ENCODE results near the gene CD177.
"Not testable (repeated sequence)": the region's sequence is repeated elsewhere in the genome, so short reads cannot be mapped to it uniquely, and the experiment has no call there.

DNA sequence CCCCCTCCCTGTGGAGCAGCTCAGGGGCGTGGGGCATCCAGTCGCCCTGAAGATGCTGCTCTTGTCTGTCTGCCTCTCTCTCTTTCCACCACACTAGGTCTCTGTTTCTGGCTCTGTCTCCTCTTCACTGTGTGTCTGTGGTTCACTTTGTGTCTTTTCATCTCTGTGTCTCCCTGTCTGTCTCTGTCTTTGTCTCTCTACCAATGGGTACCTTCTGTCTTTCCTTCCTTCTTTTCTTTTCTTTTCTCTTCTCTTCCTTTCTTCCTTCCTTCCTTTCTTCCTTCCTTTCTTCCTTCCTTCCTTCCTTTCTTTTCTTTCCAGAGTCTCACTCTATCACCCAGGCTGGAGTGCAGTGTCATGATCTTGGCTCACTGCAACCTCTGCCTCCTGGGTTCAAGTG is 13.4 kb upstream of the CD177 start:
- TF ChIP-seq, protein P1, sequence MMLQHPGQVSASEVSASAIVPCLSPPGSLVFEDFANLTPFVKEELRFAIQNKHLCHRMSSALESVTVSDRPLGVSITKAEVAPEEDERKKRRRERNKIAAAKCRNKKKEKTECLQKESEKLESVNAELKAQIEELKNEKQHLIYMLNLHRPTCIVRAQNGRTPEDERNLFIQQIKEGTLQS (IDR thresholded peaks at IDR 0.05): not testable (repeated sequence)
- TF ChIP-seq, protein P2, sequence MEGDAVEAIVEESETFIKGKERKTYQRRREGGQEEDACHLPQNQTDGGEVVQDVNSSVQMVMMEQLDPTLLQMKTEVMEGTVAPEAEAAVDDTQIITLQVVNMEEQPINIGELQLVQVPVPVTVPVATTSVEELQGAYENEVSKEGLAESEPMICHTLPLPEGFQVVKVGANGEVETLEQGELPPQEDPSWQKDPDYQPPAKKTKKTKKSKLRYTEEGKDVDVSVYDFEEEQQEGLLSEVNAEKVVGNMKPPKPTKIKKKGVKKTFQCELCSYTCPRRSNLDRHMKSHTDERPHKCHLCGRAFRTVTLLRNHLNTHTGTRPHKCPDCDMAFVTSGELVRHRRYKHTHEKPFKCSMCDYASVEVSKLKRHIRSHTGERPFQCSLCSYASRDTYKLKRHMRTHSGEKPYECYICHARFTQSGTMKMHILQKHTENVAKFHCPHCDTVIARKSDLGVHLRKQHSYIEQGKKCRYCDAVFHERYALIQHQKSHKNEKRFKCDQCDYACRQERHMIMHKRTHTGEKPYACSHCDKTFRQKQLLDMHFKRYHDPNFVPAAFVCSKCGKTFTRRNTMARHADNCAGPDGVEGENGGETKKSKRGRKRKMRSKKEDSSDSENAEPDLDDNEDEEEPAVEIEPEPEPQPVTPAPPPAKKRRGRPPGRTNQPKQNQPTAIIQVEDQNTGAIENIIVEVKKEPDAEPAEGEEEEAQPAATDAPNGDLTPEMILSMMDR (IDR thresholded peaks at IDR 0.05; ENCODE audit: low read depth, low read length, missing input control): not testable (repeated sequence)
- TF ChIP-seq RXRA (IDR thresholded peaks at IDR 0.05); GABPA (IDR thresholded peaks at IDR 0.05 in 1 of 2, conservative IDR thresholded peaks at IDR 0.05 in 1 of 2); SP1 (IDR thresholded peaks at IDR 0.05); TAF1 (conservative IDR thresholded peaks at IDR 0.05); EGR1 (IDR thresholded peaks at IDR 0.05; ENCODE audit: low read depth in 2 of 2): not testable (repeated sequence)
- TF ChIP-seq, protein P3, sequence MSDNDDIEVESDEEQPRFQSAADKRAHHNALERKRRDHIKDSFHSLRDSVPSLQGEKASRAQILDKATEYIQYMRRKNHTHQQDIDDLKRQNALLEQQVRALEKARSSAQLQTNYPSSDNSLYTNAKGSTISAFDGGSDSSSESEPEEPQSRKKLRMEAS (IDR thresholded peaks at IDR 0.05): not testable (repeated sequence)
- TF ChIP-seq, protein P4, sequence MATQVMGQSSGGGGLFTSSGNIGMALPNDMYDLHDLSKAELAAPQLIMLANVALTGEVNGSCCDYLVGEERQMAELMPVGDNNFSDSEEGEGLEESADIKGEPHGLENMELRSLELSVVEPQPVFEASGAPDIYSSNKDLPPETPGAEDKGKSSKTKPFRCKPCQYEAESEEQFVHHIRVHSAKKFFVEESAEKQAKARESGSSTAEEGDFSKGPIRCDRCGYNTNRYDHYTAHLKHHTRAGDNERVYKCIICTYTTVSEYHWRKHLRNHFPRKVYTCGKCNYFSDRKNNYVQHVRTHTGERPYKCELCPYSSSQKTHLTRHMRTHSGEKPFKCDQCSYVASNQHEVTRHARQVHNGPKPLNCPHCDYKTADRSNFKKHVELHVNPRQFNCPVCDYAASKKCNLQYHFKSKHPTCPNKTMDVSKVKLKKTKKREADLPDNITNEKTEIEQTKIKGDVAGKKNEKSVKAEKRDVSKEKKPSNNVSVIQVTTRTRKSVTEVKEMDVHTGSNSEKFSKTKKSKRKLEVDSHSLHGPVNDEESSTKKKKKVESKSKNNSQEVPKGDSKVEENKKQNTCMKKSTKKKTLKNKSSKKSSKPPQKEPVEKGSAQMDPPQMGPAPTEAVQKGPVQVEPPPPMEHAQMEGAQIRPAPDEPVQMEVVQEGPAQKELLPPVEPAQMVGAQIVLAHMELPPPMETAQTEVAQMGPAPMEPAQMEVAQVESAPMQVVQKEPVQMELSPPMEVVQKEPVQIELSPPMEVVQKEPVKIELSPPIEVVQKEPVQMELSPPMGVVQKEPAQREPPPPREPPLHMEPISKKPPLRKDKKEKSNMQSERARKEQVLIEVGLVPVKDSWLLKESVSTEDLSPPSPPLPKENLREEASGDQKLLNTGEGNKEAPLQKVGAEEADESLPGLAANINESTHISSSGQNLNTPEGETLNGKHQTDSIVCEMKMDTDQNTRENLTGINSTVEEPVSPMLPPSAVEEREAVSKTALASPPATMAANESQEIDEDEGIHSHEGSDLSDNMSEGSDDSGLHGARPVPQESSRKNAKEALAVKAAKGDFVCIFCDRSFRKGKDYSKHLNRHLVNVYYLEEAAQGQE (IDR thresholded peaks at IDR 0.05): not testable (repeated sequence)

Measured in liver (tissue), 3 donors.